HFFc6 (cell line): ENCODE data around the gene G6PC3. TPM values are rescaled to one million over a fixed set of nuclear protein-coding genes. Genes with fewer than 3 reads are reported as not detected.
"Not testable (repeated sequence)": the region's sequence is repeated elsewhere in the genome, so short reads cannot be mapped to it uniquely, and the experiment has no call there.

ENCODE experiments used
- DNase-seq: peaks from one replicate; pipeline ENCODE4 v3.0.0-alpha.2; 2018
- H3K27ac Mint-ChIP-seq: 2 replicates; pipeline ENCODE4 v1.8.0; 2020; ENCODE audit warnings: mild to moderate bottlenecking, mixed read lengths
- H3K27me3 Mint-ChIP-seq: 2 replicates; pipeline ENCODE4 v1.8.0; 2021; ENCODE audit warnings: mild to moderate bottlenecking, moderate library complexity, mixed read lengths; ENCODE audit not compliant: insufficient read depth
- H3K36me3 Mint-ChIP-seq: 2 replicates; pipeline ENCODE4 v1.8.0; 2021; ENCODE audit warnings: low read depth, mixed read lengths
- H3K4me1 Mint-ChIP-seq: 2 replicates; pipeline ENCODE4 v1.8.0; 2020; ENCODE audit warnings: low read depth, mixed read lengths
- H3K4me3 Mint-ChIP-seq: 2 replicates; pipeline ENCODE4 v1.8.0; 2020; ENCODE audit warnings: mild to moderate bottlenecking, moderate library complexity, mixed read lengths
- H3K9me3 Mint-ChIP-seq: 2 replicates; pipeline ENCODE4 v1.8.0; 2020; ENCODE audit warnings: mild to moderate bottlenecking, mixed read lengths
- total RNA-seq, 6 experiments: library from RNA; stranded (reverse); fragmentation: NEBNext Ultra II Directional; extraction: Animal tissue kit (Norgen Biotek cat#: 25700); gene quantifications; 2 replicates in 1 of 6; 3 replicates in 5 of 6; pipeline ENCODE4 v1.2.3, GENCODE V29; 2021
- TF ChIP-seq, protein P1 (sequence below): fragments of 200-600 bp; sonication (generic); IDR thresholded peaks from 2 replicates; pipeline ENCODE4 v1.5.0; 2021; ENCODE audit warnings: antibody characterized with exemption, mild to moderate bottlenecking

Gene G6PC3
- total RNA-seq, 6 experiments from 2014 or later = 96.6 to 123 (median 113) TPM

GRCh38 chr17:44119062-44119461 is 48.5 kb downstream of the G6PC3 start:
- TF ChIP-seq, protein P1, sequence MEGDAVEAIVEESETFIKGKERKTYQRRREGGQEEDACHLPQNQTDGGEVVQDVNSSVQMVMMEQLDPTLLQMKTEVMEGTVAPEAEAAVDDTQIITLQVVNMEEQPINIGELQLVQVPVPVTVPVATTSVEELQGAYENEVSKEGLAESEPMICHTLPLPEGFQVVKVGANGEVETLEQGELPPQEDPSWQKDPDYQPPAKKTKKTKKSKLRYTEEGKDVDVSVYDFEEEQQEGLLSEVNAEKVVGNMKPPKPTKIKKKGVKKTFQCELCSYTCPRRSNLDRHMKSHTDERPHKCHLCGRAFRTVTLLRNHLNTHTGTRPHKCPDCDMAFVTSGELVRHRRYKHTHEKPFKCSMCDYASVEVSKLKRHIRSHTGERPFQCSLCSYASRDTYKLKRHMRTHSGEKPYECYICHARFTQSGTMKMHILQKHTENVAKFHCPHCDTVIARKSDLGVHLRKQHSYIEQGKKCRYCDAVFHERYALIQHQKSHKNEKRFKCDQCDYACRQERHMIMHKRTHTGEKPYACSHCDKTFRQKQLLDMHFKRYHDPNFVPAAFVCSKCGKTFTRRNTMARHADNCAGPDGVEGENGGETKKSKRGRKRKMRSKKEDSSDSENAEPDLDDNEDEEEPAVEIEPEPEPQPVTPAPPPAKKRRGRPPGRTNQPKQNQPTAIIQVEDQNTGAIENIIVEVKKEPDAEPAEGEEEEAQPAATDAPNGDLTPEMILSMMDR = no peak
- H3K9me3 Mint-ChIP-seq = no peaks in the 10 kb centered on the region
- no peak overlapping the region for H3K4me3 Mint-ChIP-seq
- no peaks in the 10 kb centered on the region for H3K36me3 Mint-ChIP-seq
- DNase-seq = no peak
- H3K27ac Mint-ChIP-seq = no peak overlapping the region
- H3K4me1 Mint-ChIP-seq = peaks cover 28% of the 10 kb centered on the region
- no peaks in the 10 kb centered on the region; the same call in 1 of the 2 replicates for H3K27me3 Mint-ChIP-seq

- H3K27me3 Mint-ChIP-seq = no peaks in the 10 kb centered on the region; the same call in 1 of the 2 replicates
- H3K27ac Mint-ChIP-seq = no peak overlapping the region; the same call in 1 of the 2 replicates
- no peak overlapping the region for H3K4me3 Mint-ChIP-seq
- no peaks in the 10 kb centered on the region for H3K9me3 Mint-ChIP-seq
- no peak for DNase-seq
- no peaks in the 10 kb centered on the region for H3K36me3 Mint-ChIP-seq
- peaks cover 32% of the 10 kb centered on the region for H3K4me1 Mint-ChIP-seq
- TF ChIP-seq, protein P1 = no peak
Observed at GRCh38 chr17:44119798-44120197, 49.3 kb downstream of the G6PC3 start.

GRCh38 chr17:44120281-44120680 is 49.7 kb downstream of the G6PC3 start:
- not testable (repeated sequence) for H3K4me3 Mint-ChIP-seq, H3K27ac Mint-ChIP-seq, DNase-seq, H3K27me3 Mint-ChIP-seq, H3K36me3 Mint-ChIP-seq, H3K9me3 Mint-ChIP-seq
- H3K4me1 Mint-ChIP-seq = peaks cover 31% of the 10 kb centered on the region

GRCh38 chr17:44120851-44121605 is 50.5 kb downstream of the G6PC3 start:
- Mint-ChIP-seq H3K27me3 (no peaks in the 10 kb centered on the region), H3K36me3 (no peaks in the 10 kb centered on the region), H3K4me3 (no peak overlapping the region; the same call in 1 of the 2 replicates), H3K27ac (no peak overlapping the region), H3K9me3 (no peaks in the 10 kb centered on the region), H3K4me1 (peaks cover 24% of the 10 kb centered on the region)
- no peak for DNase-seq
- TF ChIP-seq, protein P1 = no peak

DNA sequence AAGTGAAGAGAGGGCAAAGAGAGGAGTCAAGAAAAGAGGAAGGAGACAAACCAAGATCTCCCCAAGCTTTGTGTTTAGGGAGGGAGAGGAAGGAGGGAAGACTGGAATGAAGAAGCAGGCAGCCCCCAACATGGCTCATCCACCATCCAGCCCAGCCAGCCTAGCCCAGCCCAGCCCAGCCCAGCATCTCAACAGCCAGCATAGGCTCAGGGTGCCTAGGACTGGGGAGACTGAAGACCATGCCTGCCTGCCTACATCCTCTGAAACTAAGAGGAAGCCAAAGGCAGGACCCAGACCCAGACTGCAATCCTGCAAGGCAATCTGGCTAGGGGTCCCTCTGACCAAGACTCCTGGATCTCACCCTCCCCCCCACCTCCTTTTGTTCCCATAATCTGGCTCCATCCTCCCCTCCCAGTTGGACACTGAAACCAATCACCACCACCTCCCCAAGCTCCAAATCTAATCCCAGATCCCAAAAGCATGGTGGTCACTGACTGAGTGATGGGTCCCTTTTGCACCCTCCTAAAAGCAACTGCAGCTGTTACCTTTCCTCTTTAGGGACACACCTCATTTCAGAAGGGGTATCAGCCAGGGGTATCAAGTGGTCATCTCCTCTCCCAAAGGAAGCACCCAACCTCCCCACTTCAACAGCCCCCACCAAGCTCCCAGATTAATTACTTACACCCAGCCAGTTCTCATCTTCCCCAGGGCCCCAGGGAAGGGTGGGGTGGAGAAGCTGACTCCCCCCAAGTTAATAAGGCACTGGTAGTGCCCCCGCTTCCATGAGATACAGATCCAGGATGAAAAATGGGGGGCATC is 51.7 kb downstream of the G6PC3 start:
- Mint-ChIP-seq H3K27me3 (no peaks in the 10 kb centered on the region), H3K36me3 (no peaks in the 10 kb centered on the region), H3K4me1 (peaks cover 24% of the 10 kb centered on the region), H3K4me3 (peak overlapping the region; percentile 95), H3K27ac (peak overlapping the region; percentile 69), H3K9me3 (no peaks in the 10 kb centered on the region)
- TF ChIP-seq, protein P1 = no peak
- no peak for DNase-seq
